HEK293 (cell line): ENCODE measurements around the gene CYB5D1.

Source experiments
- KLF8 ChIP-seq: fragments of 450-650 bp; formaldehyde crosslinking; IDR thresholded peaks from 2 replicates; pipeline ENCODE4 v1.5.1; 2016; ENCODE audit warnings: missing biosample characterization, missing genetic modification characterization
- SP7 ChIP-seq: fragments of 450-650 bp; formaldehyde crosslinking; IDR thresholded peaks from 2 replicates; pipeline ENCODE4 v1.5.1; 2016; ENCODE audit warnings: missing biosample characterization, missing genetic modification characterization

DNA sequence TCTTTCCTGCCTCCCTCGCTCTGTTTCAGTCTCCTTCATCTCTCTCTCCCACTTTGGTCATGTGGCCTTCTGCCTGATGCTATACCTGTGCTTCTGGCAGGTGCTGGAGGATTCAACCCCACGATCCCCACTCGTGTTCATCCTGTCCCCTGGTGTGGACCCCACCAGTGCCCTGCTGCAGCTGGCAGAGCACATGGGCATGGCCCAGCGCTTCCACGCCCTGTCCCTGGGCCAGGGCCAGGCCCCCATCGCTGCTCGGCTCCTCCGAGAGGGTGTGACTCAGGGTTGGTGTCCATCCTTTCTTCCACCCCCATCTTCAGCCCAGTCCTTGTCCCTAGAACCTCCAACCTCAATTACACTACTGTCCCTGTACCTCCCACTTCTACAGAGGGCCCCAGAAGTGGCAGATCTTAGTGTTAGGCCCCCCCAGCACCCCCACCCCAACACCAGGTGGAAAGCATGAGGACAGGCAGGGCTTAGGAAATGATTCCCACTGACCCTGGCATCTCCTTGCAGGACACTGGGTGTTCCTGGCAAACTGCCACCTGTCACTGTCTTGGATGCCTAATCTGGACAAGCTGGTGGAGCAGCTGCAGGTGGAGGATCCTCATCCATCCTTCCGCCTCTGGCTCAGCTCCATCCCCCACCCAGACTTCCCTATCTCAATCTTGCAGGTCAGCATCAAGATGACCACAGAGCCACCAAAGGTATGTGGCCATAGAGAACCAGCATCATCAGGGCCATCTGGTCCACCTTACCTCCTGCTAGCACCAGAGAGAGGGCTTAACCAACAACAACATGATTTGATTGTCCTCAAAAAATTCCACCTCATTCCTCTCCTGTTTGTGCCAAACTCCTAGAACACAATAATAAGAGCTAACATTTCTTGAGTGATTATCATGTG is 33.5 kb upstream of the CYB5D1 start:
- TF ChIP-seq KLF8 (tag by site-specific recombination) (no peak), SP7 (no peak)
